Activated CD8-positive, alpha-beta T cell treated with anti-CD3 and anti-CD28 coated beads for 36 hours (primary cell): ENCODE results near the gene SFPQ. TPM values are rescaled to one million over a fixed set of nuclear protein-coding genes. Genes with fewer than 3 reads are reported as not detected.

ENCODE experiments used
- ATAC-seq: fragments of 200-7000 bp; cut with Tn5 transposase; one replicate; pipeline ENCODE4 v1.10.0; 2021; ENCODE audit warnings: mild to moderate bottlenecking, moderate library complexity
- CTCF ChIA-PET: fragments of 350-600 bp; sonication (Branson Sonifier 250); formaldehyde crosslinking; loops from one replicate; lab custom pipeline; 2021; ENCODE audit warnings: antibody characterized with exemption; lab: Charles Lee
- POLR2A ChIA-PET: fragments of 350-600 bp; sonication (Branson Sonifier 250); formaldehyde crosslinking; loops from one replicate; lab custom pipeline; 2021; ENCODE audit warnings: antibody characterized with exemption; lab: Charles Lee
- DNase-seq: peaks from one replicate; pipeline ENCODE4 v3.0.0-alpha.2; 2020
- H3K27ac Mint-ChIP-seq: one replicate; pipeline ENCODE4 v1.8.0; 2021; ENCODE audit warnings: mild to moderate bottlenecking, mixed read lengths
- H3K27me3 Mint-ChIP-seq: one replicate; pipeline ENCODE4 v1.8.0; 2021; ENCODE audit warnings: mixed read lengths
- H3K36me3 Mint-ChIP-seq: one replicate; pipeline ENCODE4 v1.8.0; 2021; ENCODE audit warnings: low read depth, mixed read lengths
- H3K4me1 Mint-ChIP-seq: one replicate; pipeline ENCODE4 v1.8.0; 2021; ENCODE audit warnings: low read depth, mixed read lengths
- H3K4me3 Mint-ChIP-seq: one replicate; pipeline ENCODE4 v1.8.0; 2021; ENCODE audit warnings: mild to moderate bottlenecking, moderate library complexity, mixed read lengths
- H3K9me3 Mint-ChIP-seq: one replicate; pipeline ENCODE4 v1.8.0; 2021; ENCODE audit warnings: mixed read lengths
- intact Hi-C: fragments of 100-400 bp; cut with micrococcal nuclease; formaldehyde crosslinking; loops from one replicate; pipeline ENCODE4 v1.10.0; 2022
- total RNA-seq, 2 experiments: library from RNA; stranded (reverse); gene quantifications; one replicate each; pipeline ENCODE4 v1.2.3, GENCODE V29; 2021
- TF ChIP-seq, protein P1 (sequence below): fragments of 200-600 bp; IDR thresholded peaks from one replicate; pipeline ENCODE4 v1.8.0; 2022; ENCODE audit warnings: antibody characterized with exemption, mild to moderate bottlenecking

The SFPQ gene
- total RNA-seq, 2 experiments from 2014 or later, result 295 to 297 TPM

GRCh38 chr1:35181790-35182455 is 11.0 kb downstream of the SFPQ start:
- Mint-ChIP-seq H3K36me3 (peaks cover 93% of the 10 kb centered on the region), H3K4me1 (peaks cover 84% of the 10 kb centered on the region), H3K9me3 (no peaks in the 10 kb centered on the region), H3K27me3 (no peaks in the 10 kb centered on the region), H3K4me3 (peak overlapping the region; percentile 23), H3K27ac (peak overlapping the region; percentile 67)
- intact Hi-C loops, result no loop called here
- ATAC-seq, result no peak
- DNase-seq, result no peak
- CTCF ChIA-PET, result interaction anchor here (1.0 to 1.7 kb wide), 3 partner anchors 9 to 330 kb away, joined by 3 read pairs; no protein-coding TSS in a partner anchor
- POLR2A ChIA-PET, result interaction anchor here (0.9 to 8.2 kb wide), 6 partner anchors 8 to 176 kb away, joined by 3 to 90 read pairs (median 6); partner anchors contain the start of gene SFPQ
- TF ChIP-seq, protein P1, sequence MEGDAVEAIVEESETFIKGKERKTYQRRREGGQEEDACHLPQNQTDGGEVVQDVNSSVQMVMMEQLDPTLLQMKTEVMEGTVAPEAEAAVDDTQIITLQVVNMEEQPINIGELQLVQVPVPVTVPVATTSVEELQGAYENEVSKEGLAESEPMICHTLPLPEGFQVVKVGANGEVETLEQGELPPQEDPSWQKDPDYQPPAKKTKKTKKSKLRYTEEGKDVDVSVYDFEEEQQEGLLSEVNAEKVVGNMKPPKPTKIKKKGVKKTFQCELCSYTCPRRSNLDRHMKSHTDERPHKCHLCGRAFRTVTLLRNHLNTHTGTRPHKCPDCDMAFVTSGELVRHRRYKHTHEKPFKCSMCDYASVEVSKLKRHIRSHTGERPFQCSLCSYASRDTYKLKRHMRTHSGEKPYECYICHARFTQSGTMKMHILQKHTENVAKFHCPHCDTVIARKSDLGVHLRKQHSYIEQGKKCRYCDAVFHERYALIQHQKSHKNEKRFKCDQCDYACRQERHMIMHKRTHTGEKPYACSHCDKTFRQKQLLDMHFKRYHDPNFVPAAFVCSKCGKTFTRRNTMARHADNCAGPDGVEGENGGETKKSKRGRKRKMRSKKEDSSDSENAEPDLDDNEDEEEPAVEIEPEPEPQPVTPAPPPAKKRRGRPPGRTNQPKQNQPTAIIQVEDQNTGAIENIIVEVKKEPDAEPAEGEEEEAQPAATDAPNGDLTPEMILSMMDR, result no peak

GRCh38 chr1:35180776-35181374 is 12.1 kb downstream of the SFPQ start:
- ATAC-seq, result peak; percentile 83
- Mint-ChIP-seq H3K36me3 (peaks cover 90% of the 10 kb centered on the region), H3K4me3 (peak overlapping the region; percentile 22), H3K27ac (peak overlapping the region; percentile 67), H3K4me1 (peaks cover 74% of the 10 kb centered on the region), H3K9me3 (no peaks in the 10 kb centered on the region), H3K27me3 (no peaks in the 10 kb centered on the region)
- DNase-seq, result peak; percentile 40
- intact Hi-C loops, result no loop called here
- TF ChIP-seq, protein P1, result no peak
- CTCF ChIA-PET, result interaction anchor here (1.7 kb wide), 1 partner anchor 329 kb away, joined by 3 read pairs; no protein-coding TSS in a partner anchor
- POLR2A ChIA-PET, result interaction anchor here (1.0 to 8.2 kb wide), 8 partner anchors 8 to 101 kb away, joined by 3 to 90 read pairs (median 4); partner anchors contain the start of genes SFPQ and ZMYM1

GRCh38 chr1:35179908-35180307 is 13.0 kb downstream of the SFPQ start:
- Mint-ChIP-seq H3K4me1 (peaks cover 64% of the 10 kb centered on the region), H3K27ac (peak overlapping the region; percentile 79), H3K27me3 (no peaks in the 10 kb centered on the region), H3K4me3 (peak overlapping the region; percentile 5), H3K36me3 (peaks cover 90% of the 10 kb centered on the region), H3K9me3 (no peaks in the 10 kb centered on the region)
- POLR2A ChIA-PET, result interaction anchor here (0.5 to 8.2 kb wide), 12 partner anchors 10 to 158 kb away, joined by 3 to 90 read pairs (median 4); partner anchors contain the start of genes SFPQ, ZMYM1 and ZMYM6
- CTCF ChIA-PET, result no interaction called here
- no peak for DNase-seq
- TF ChIP-seq, protein P1, result no peak
- intact Hi-C loops, result no loop called here
- no peak for ATAC-seq

DNA sequence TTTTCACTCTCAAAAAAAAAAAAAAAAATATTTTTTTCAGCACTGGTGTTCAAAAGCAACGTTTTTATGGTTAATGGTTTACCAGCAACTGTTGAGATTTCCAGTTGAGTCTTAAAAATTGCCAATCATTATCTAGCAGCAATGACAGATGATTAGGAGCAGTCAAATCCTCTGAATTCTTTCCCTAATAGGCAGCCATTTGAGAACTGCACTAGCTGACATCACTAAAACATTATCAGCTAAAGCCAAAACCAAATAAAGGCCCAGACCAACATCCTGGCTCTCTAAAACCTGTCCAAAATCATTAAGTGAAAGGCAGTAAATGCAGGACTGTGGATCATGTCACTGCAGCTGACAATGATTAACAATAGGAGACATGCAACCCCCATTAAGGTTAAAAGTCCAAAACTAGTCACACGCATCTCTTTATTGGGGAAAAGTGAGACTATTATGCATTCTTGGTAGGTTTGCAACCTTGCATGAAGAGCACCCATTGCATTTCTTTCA is 14.0 kb downstream of the SFPQ start:
- H3K4me1 Mint-ChIP-seq, result peaks cover 54% of the 10 kb centered on the region
- ATAC-seq (no peak), DNase-seq (no peak)
- H3K9me3 Mint-ChIP-seq, result no peaks in the 10 kb centered on the region
- intact Hi-C loops, result no loop called here
- CTCF ChIA-PET, result interaction anchor here (1.0 kb wide), 1 partner anchor 157 kb away, joined by 3 read pairs; no protein-coding TSS in a partner anchor
- TF ChIP-seq, protein P1, result no peak
- H3K36me3 Mint-ChIP-seq, result peaks cover 87% of the 10 kb centered on the region
- POLR2A ChIA-PET, result interaction anchor here (0.5 to 8.2 kb wide), 12 partner anchors 7 to 157 kb away, joined by 3 to 90 read pairs (median 4); partner anchors contain the start of genes SFPQ, ZMYM1 and ZMYM6
- no peak overlapping the region for H3K4me3 Mint-ChIP-seq
- peak overlapping the region; percentile 64 for H3K27ac Mint-ChIP-seq
- no peaks in the 10 kb centered on the region for H3K27me3 Mint-ChIP-seq
